AG04449 (cell line): ENCODE data around the gene WNK1.
A peak's percentile ranks its signal among the peaks of the same experiment; 100 is the strongest.

ENCODE experiments used
- CTCF ChIA-PET: fragments of 350-600 bp; formaldehyde crosslinking; extraction: SDS; loops from one replicate; lab custom pipeline; 2021; ENCODE audit warnings: antibody characterized with exemption; lab: Yijun Ruan, JAX
- POLR2A ChIA-PET: fragments of 400-600, 350-600 bp; formaldehyde crosslinking; extraction: SDS; loops from one replicate; lab custom pipeline; 2020; ENCODE audit warnings: antibody characterized with exemption, inconsistent platforms; lab: Yijun Ruan, JAX
- DNase-seq: peaks from one replicate; pipeline ENCODE4 v3.0.0-alpha.2; 2010; ENCODE audit warnings: low read depth, low spot score
- H3K4me3 ChIP-seq: 2 replicates; pipeline ENCODE4 v1.5.1; 2011; ENCODE audit warnings: low read depth, mild to moderate bottlenecking, control low read depth, low read length
- TF ChIP-seq, protein P1 (sequence below): IDR thresholded peaks from one replicate; pipeline ENCODE4 v1.5.1; 2011; ENCODE audit warnings: mild to moderate bottlenecking, moderate library complexity, low read length, control low read depth, inconsistent platforms; ENCODE audit not compliant: insufficient read depth; ENCODE audit errors: missing control alignments

Gene WNK1

GRCh38 chr12:946212-946611, 193.8 kb downstream of the WNK1 start:
- TF ChIP-seq, protein P1, sequence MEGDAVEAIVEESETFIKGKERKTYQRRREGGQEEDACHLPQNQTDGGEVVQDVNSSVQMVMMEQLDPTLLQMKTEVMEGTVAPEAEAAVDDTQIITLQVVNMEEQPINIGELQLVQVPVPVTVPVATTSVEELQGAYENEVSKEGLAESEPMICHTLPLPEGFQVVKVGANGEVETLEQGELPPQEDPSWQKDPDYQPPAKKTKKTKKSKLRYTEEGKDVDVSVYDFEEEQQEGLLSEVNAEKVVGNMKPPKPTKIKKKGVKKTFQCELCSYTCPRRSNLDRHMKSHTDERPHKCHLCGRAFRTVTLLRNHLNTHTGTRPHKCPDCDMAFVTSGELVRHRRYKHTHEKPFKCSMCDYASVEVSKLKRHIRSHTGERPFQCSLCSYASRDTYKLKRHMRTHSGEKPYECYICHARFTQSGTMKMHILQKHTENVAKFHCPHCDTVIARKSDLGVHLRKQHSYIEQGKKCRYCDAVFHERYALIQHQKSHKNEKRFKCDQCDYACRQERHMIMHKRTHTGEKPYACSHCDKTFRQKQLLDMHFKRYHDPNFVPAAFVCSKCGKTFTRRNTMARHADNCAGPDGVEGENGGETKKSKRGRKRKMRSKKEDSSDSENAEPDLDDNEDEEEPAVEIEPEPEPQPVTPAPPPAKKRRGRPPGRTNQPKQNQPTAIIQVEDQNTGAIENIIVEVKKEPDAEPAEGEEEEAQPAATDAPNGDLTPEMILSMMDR, result no peak
- no peak overlapping the region for H3K4me3 ChIP-seq
- ChIA-PET CTCF (interaction anchor here (0.9 to 1.6 kb wide), 6 partner anchors 146 to 377 kb away, joined by 3 to 4 read pairs (median 4); no protein-coding TSS in a partner anchor), POLR2A (interaction anchor here (0.7 kb wide), 1 partner anchor 370 kb away, joined by 3 read pairs; no protein-coding TSS in a partner anchor)
- DNase-seq, result no peak

DNA sequence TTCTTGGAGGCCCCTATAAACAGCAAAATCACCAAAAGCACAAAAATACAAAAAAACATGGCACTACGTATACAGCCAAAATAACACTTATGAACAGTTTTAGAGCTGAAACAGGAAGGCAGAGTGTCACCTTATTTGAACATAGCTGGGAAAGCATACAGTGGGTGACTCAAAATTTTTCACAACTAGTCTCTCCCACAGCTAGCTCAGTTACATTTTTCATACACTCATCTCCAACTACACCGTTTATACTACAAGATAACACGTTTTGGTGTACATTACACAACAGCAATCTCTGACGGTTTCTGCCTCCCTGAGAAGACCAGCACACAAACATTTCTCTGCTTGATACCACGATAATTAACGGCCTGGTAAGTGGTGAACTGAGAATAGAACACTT, 194.3 kb downstream of the WNK1 start:
- H3K4me3 ChIP-seq, result no peak overlapping the region
- POLR2A ChIA-PET, result no interaction called here
- TF ChIP-seq, protein P1, result no peak
- CTCF ChIA-PET, result interaction anchor here (0.9 to 1.6 kb wide), 6 partner anchors 146 to 377 kb away, joined by 3 to 4 read pairs (median 4); no protein-coding TSS in a partner anchor
- DNase-seq, result no peak

GRCh38 chr12:948238-948637, 195.9 kb downstream of the WNK1 start:
- peak overlapping the region; percentile 90 for H3K4me3 ChIP-seq
- POLR2A ChIA-PET, result no interaction called here
- TF ChIP-seq, protein P1, result no peak
- no peak for DNase-seq
- CTCF ChIA-PET, result interaction anchor here (1.5 to 2.5 kb wide), 4 partner anchors 10 to 635 kb away, joined by 8 to 22 read pairs (median 18); no protein-coding TSS in a partner anchor

DNA sequence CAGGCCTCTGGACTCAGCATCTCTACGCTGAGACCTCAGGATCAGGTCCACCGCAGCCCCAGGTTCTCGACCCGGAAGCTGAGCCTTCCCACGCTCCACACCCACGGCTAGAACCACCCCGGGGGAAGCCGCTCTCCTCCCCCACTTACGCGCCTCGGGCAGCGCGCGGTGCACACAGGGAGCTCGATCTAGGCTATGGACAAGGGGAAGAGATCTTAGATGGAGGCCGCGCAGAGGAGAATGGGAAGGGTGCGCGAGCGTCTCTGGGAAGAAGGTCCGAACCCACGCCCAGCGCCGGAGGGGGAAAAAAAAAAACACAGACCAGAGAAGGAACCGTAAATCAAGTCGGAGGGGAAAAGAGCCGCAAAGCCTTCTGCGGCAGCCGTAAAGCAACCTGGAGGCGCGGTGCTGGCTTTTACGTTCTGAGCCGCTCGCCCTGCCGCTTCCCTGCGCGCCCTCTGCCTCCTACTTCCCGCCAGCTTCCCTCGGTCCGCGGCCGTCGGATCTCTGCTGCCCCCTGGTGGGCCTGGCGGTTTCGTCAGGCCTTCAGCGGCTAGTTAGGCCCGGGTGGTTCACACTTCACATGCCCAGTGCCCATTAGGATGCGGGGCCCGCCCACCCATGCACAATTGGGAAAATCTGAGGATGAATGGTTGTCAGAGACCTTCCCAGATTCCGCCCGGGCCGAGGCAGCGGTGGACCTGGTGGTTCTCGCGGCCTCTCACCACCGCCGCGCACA, 197.2 kb downstream of the WNK1 start, which contains the start of gene RAD52:
RAD52 (minus strand) TSS at position 242 of the 739 bp plus-strand sequence. CDS start 16,636 bp downstream, outside the sequence.
- peak; percentile 92 for DNase-seq
- TF ChIP-seq, protein P1, result peak; percentile 99
- peak within 1 kb of the TSS; percentile 90 for H3K4me3 ChIP-seq
- ChIA-PET CTCF (interaction anchor here (0.5 to 2.5 kb wide), 51 partner anchors 9 to 656 kb away, joined by 3 to 22 read pairs (median 4); partner anchors contain the start of genes ERC1 and WNK1), POLR2A (interaction anchor here (0.9 to 1.7 kb wide), 3 partner anchors 18 to 143 kb away, joined by 3 to 4 read pairs (median 3); no protein-coding TSS in a partner anchor)

GRCh38 chr12:951176-951575, 198.8 kb downstream of the WNK1 start:
- ChIA-PET POLR2A (no interaction called here), CTCF (interaction anchor here (0.7 to 3.9 kb wide), 15 partner anchors 10 to 633 kb away, joined by 3 to 20 read pairs (median 3); partner anchors contain the start of gene ERC1)
- H3K4me3 ChIP-seq, result no peak overlapping the region
- DNase-seq, result no peak
- TF ChIP-seq, protein P1, result no peak

- TF ChIP-seq, protein P1, result no peak
- no peak for DNase-seq
- ChIA-PET POLR2A (no interaction called here), CTCF (interaction anchor here (1.0 to 3.9 kb wide), 4 partner anchors 137 to 384 kb away, joined by 3 to 20 read pairs (median 4); no protein-coding TSS in a partner anchor)
- H3K4me3 ChIP-seq, result no peak overlapping the region
Observed at GRCh38 chr12:953776-954175, 201.4 kb downstream of the WNK1 start.
